GM12892 (cell line): ENCODE measurements around the gene PFKFB3.
"Not testable (repeated sequence)": the region's sequence is repeated elsewhere in the genome, so short reads cannot be mapped to it uniquely, and the experiment has no call there.

Source experiments
- DNase-seq: peaks from one replicate; pipeline ENCODE4 v3.0.0; 2011; ENCODE audit not compliant: insufficient read length
- FAIRE-seq: peaks from 2 replicates; lab custom pipeline; 2011; peaks lifted over from hg19 to GRCh38; lab: Jason Lieb, UNC
- POLR2A ChIP-seq: IDR thresholded peaks from 2 replicates; pipeline ENCODE4 v1.6.1; 2011; ENCODE audit warnings: low read depth, low read length, control low read depth
- POLR2AphosphoS5 ChIP-seq: IDR thresholded peaks from 2 replicates; pipeline ENCODE4 v1.6.1; 2011; ENCODE audit warnings: low read depth, low read length, control low read depth
- TAF1 ChIP-seq: IDR thresholded peaks from 2 replicates; pipeline ENCODE4 v1.6.1; 2011; ENCODE audit warnings: low read depth, mild to moderate bottlenecking, control low read depth, low read length, borderline replicate concordance

PFKFB3 gene

GRCh38 chr10:6232846-6233724 lies 30.4 kb downstream of the PFKFB3 start:
- DNase-seq (no peak), FAIRE-seq (no peak)
- no peak for TF ChIP-seq POLR2AphosphoS5
- TF ChIP-seq POLR2A, result no peak
- TF ChIP-seq TAF1, result no peak

- FAIRE-seq (no peak), DNase-seq (no peak)
- TF ChIP-seq POLR2A (no peak), TAF1 (no peak), POLR2AphosphoS5 (no peak)
Observed at GRCh38 chr10:6233725-6234277, 31.1 kb downstream of the PFKFB3 start.

- FAIRE-seq (no peak), DNase-seq (no peak)
- TF ChIP-seq POLR2A (no peak), TAF1 (no peak), POLR2AphosphoS5 (no peak)
Observed at GRCh38 chr10:6234371-6234770, 31.6 kb downstream of the PFKFB3 start.

GRCh38 chr10:6236349-6237198 lies 33.8 kb downstream of the PFKFB3 start:
- FAIRE-seq (no peak), DNase-seq (no peak)
- TF ChIP-seq POLR2A, result no peak; the same call in 1 of the 2 replicates
- TF ChIP-seq POLR2AphosphoS5, result no peak
- TF ChIP-seq TAF1, result no peak

GRCh38 chr10:6237199-6237530 lies 34.4 kb downstream of the PFKFB3 start:
- TF ChIP-seq TAF1 (no peak), POLR2A (no peak), POLR2AphosphoS5 (no peak)
- no peak for FAIRE-seq

GRCh38 chr10:6238587-6239212 lies 36.0 kb downstream of the PFKFB3 start:
- not testable (repeated sequence) for FAIRE-seq, DNase-seq

More at GRCh38 chr10:6237199-6237530, 34.4 kb downstream of the PFKFB3 start:
- DNase-seq, result no peak

- TF ChIP-seq POLR2AphosphoS5, result no peak
- no peak for TF ChIP-seq TAF1
- TF ChIP-seq POLR2A, result no peak
- FAIRE-seq, result no peak
- DNase-seq, result no peak
Observed at GRCh38 chr10:6239213-6239991, 36.7 kb downstream of the PFKFB3 start.

GRCh38 chr10:6240254-6240653 lies 37.5 kb downstream of the PFKFB3 start:
- FAIRE-seq (no peak), DNase-seq (no peak)
- TF ChIP-seq POLR2A (no peak), POLR2AphosphoS5 (no peak), TAF1 (no peak)

GRCh38 chr10:6242089-6242488 lies 39.4 kb downstream of the PFKFB3 start:
- DNase-seq (no peak), FAIRE-seq (no peak)
- TF ChIP-seq POLR2A (no peak), POLR2AphosphoS5 (no peak), TAF1 (no peak)

- no peak for TF ChIP-seq TAF1
- TF ChIP-seq POLR2A, result no peak
- no peak for TF ChIP-seq POLR2AphosphoS5
- no peak for DNase-seq
- no peak for FAIRE-seq
Observed at GRCh38 chr10:6244510-6244909, 41.8 kb downstream of the PFKFB3 start.
